ENCODE measurements around the gene SZT2.
"Not testable (repeated sequence)": the region's sequence is repeated elsewhere in the genome, so short reads cannot be mapped to it uniquely, and the experiment has no call there.

The SZT2 gene

GRCh38 chr1:43501806-43502205, 112.1 kb downstream of the SZT2 start:
- DNase-seq, result not testable (repeated sequence)

- DNase-seq, result no peak
These were observed 113.8 kb downstream of the SZT2 start for GRCh38 chr1:43503534-43503933.

Measured in midbrain (tissue), 1 donor.